HG03196 (cell line): ENCODE data around the gene LIN52.

Experiments
- ATAC-seq: cut with Tn5 transposase; IDR thresholded peaks from one replicate; pipeline ENCODE4 v1.9.1; 2021; ENCODE audit not compliant: unreplicated experiment

LIN52 gene

DNA sequence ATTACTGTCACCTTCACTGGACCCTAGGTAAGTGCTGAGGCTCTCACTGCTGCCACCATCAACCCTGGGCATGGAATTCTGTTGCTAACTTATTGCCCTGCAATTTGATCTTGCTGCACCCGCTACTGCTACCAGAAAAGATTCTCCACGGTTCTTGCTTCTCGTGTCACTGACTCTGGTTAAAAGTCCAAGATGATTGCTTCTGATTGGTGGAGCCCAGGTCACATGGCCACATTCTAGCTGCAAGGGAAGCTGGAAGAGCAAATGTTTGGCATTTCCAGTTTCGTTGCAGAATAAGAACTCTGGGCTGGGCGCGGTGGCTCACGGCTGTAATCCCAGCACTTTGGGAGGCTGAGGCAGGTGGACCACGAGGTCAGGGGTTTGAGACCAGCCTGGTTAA lies 147.0 kb downstream of the LIN52 start:
- ATAC-seq = no peak

GRCh38 chr14:74235017-74235416 lies 150.3 kb downstream of the LIN52 start:
- no peak for ATAC-seq

DNA sequence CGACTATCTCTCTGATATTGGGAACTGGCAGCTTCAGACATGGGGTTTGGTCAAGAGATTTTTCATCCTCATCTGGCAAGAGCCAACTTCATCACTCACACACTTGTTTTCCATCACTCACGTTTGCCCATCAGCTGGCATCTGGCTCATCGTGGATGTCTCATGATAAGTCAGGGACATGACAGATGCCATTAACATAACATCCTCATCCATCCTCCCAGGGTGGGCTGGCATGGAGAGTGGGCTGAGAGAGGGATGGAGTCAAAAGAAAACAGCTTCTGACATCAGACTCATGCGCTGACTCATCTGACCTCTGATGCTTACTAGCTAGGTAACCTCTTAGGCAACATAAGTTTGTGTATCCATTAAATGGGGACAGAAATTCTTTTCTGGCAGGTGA lies 152.7 kb downstream of the LIN52 start:
- no peak for ATAC-seq

GRCh38 chr14:74238974-74239847 lies 154.5 kb downstream of the LIN52 start, which contains the start of gene VSX2:
TSS of gene VSX2 (plus strand) at chr14:74239449. CDS start at chr14:74239562, 113 bp downstream.
- no peak for ATAC-seq

- ATAC-seq = no peak
Observed at GRCh38 chr14:74239848-74240793, 155.4 kb downstream of the LIN52 start.

DNA sequence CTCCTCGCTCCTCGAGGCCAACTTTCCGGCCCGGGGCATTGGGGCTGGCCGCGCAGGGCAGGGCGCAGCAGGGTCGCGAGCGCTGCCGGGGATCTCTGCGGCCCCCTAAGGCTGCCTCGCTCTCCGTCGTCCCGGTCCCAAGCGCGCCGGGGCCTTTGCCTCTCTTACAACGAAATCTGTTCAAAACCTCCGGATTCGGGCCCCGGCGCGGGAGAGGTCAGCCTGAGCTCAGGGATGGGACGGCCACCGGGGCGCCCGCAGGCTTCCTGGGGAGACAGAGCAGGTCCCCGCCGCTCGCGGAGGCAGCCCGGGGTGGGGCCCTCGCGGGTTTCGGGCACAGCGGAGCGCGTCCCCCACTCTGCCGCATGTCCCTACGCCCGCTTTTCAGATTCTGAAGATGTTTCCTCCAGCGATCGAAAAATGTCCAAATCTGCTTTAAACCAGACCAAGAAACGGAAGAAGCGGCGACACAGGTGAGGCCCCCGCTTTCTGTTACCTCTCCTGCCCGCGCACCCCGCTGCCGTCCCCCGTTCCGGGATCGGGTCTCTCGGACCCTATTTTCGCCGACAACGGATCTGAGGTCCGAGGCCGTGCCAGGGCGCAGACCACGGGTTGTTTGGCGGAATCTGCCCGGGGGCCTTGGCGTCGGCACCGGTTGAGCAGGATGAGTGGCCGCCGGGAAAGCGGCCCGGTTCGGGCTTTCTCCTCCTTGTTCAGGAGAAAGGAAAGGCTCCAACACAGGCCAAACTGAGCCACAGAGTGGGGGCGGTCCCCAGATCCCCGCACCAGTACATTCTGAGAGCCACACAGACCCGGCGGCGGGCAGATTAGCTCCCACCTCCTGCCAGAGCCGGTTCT lies 156.3 kb downstream of the LIN52 start:
- no peak for ATAC-seq

GRCh38 chr14:74241652-74242017 lies 156.9 kb downstream of the LIN52 start:
- ATAC-seq = no peak

- ATAC-seq = no peak
Observed at GRCh38 chr14:74242021-74242779, 157.4 kb downstream of the LIN52 start.

DNA sequence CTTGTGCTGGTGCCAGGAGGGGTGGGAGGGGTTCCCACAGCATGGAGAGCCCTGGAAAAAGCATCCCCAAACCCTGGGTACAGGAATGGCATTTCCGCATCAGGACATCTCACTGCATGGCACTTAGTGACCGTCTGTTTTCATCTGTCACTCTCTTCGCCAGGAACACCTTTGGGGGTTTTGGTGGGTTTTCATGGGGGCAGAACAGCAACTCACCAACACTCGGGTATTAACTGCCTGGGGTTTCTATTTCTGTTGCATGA lies 158.0 kb downstream of the LIN52 start:
- no peak for ATAC-seq

GRCh38 chr14:74243051-74243450 lies 158.3 kb downstream of the LIN52 start:
- ATAC-seq = no peak

DNA sequence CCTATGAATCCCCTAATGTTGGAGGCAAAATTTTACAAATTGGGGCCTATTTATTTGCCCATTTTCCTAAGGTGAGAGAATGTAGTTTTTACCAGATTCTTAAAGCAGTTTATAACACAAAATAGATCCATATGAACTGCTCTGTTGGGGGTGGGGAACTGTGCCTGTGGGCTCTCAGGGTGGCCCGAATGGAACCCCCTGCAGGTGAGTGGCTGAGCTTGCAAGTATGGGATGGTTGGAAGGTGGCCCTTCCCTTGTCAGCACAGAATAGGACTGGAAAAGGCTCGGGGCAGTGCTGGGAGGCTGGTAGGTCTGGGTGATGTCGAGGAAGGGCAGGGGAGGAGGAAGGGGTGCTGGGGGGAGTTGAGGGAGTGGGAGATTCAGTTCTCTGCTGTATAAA lies 159.4 kb downstream of the LIN52 start:
- no peak for ATAC-seq

- ATAC-seq = no peak
Observed at GRCh38 chr14:74245292-74245691, 160.5 kb downstream of the LIN52 start.

DNA sequence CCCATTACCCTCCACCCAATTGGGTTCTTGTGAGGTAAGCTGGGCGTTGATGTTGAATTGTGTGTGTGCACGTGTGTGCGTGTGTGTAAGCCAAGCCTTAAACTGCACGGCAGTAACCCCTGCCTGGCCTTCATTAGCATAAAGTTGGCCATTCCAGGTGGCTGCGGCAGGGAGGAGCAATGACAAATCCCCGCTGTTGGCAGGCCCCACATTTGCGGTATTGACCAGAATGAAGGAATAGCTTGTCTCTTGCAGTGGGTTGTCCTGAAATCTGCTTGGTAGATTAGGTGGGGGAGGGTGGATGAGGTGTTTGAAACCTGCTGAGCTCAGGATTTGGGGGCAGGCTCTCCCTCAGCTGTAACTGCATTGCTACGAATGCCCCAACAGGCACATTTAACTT lies 161.8 kb downstream of the LIN52 start:
- no peak for ATAC-seq

GRCh38 chr14:74248017-74248416 lies 163.3 kb downstream of the LIN52 start:
- ATAC-seq = no peak

DNA sequence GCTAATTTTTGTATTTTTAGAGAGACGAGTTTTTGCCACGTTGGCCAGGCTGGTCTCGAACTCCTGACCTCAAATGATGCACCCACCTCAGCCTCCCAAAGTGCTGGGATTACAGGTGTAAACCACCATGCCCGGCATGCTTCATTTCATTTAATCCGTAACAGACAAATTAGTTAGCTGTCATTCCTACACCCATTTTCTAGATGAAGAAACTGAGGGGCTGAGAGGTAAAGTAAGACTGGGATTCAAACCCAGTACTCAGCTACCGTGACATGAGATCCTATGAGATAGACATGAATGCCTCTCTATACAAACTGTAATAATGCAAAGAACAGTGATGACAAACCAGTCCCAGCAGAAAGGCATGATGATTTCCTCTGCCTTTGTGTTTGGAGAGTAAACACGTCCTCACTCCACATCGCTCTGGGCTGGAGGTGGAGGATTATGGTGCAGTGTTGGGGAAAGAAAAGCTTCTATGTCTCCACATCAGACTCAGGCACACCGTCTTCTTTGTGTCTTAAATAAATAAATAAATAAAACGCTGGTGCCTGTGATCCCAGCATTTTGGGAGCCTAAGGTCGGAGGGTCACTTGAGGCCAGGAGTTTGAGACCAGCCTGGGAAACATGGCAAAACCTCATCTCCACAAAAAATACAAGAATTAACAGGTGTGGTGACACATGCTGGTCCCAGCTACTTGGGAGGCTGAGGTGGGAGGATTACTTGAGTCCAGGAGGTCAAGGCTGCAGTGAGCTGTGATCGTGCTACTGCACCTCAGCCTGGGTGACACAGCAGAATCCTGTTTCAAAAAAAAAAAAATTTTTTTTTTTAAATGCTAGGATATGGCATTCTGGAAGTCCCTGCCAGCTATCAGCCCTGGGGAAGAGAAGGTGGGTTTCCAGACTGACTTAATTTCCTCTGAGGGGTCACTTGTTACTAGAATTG lies 164.9 kb downstream of the LIN52 start:
- no peak for ATAC-seq
